SK-MEL-5 (cell line): ENCODE measurements around the gene EHD3. TPM values are rescaled to one million over a fixed set of nuclear protein-coding genes. Genes with fewer than 3 reads are reported as not detected.

Experiments used
- DNase-seq: peaks from one replicate; pipeline ENCODE4 v3.0.0-alpha.2; 2016; ENCODE audit warnings: low read depth, low spot score
- in situ Hi-C: cut with HindIII; loops from 2 replicates; pipeline ENCODE4 v1.10.0; 2016; ENCODE audit warnings: low sequenced_read_pairs, high pct_unique_total_duplicates, low pct_unique_long_range_greater_than_20kb
- small RNA-seq, 2 experiments: library from RNA; depleted of rRNA; stranded (forward); fragments of <200 nt; gene quantifications; one replicate each; pipeline ENCODE3, GENCODE V24; 2014
- total RNA-seq: library from RNA; depleted of rRNA; stranded (reverse); fragments of >200 nt; shearing (Covaris generic); gene quantifications from 2 replicates; pipeline ENCODE4 v1.2.3, GENCODE V29; 2014; rRNA removed

Gene EHD3
- total RNA-seq, 1 experiment from 2014 or later, result 2.4 TPM

GRCh38 chr2:31299547-31299946 lies 65.6 kb downstream of the EHD3 start:
- in situ Hi-C loops, result no loop called here
- no peak for DNase-seq

GRCh38 chr2:31300309-31300708 lies 66.4 kb downstream of the EHD3 start:
- in situ Hi-C loops, result no loop called here
- no peak for DNase-seq

GRCh38 chr2:31302940-31303563 lies 69.1 kb downstream of the EHD3 start:
- no peak for DNase-seq
- in situ Hi-C loops, result no loop called here

- in situ Hi-C loops, result no loop called here
- DNase-seq, result no peak
Measured at GRCh38 chr2:31304816-31305215, 70.9 kb downstream of the EHD3 start.

GRCh38 chr2:31312898-31313297 lies 78.9 kb downstream of the EHD3 start:
- in situ Hi-C loops, result no loop called here
- no peak for DNase-seq

- in situ Hi-C loops, result no loop called here
Measured at GRCh38 chr2:31314761-31315160, 80.8 kb downstream of the EHD3 start.

GRCh38 chr2:31317396-31317795 lies 83.4 kb downstream of the EHD3 start:
- DNase-seq, result no peak
- in situ Hi-C loops, result no loop called here

More at GRCh38 chr2:31314761-31315160, 80.8 kb downstream of the EHD3 start:
- no peak for DNase-seq

- DNase-seq, result no peak
- in situ Hi-C loops, result no loop called here
Measured at GRCh38 chr2:31318361-31319336, 84.7 kb downstream of the EHD3 start.

Small RNAs within 50 kb of the gene (small RNA-seq; reads per million reads assigned to genes)
- gene RNA5SP90, result 0 reads per million in 2 experiments

Other genes starting within 250 kb of the EHD3 start
- gene GALNT14, start 95.7 kb upstream of the EHD3 start, total RNA-seq, result 4.8 and 5.9 TPM in 2 replicates
- gene CAPN14, start 16.6 kb upstream of the EHD3 start, total RNA-seq, result 0.24 and 0.42 TPM in 2 replicates
- gene XDH, start 180.6 kb downstream of the EHD3 start, total RNA-seq, result 0.05 TPM in 1 of 2 replicates, not detected in the other